ENCODE results near the gene NFIA. TPM values are rescaled to one million over a fixed set of nuclear protein-coding genes. Genes with fewer than 3 reads are reported as not detected.

The NFIA gene
- total and polyA plus RNA-seq, 2 of the 13 experiments (the other 11 are each of a cell fraction or from before 2014, with no cell fraction given): 14.7 to 28.5 TPM

DNA sequence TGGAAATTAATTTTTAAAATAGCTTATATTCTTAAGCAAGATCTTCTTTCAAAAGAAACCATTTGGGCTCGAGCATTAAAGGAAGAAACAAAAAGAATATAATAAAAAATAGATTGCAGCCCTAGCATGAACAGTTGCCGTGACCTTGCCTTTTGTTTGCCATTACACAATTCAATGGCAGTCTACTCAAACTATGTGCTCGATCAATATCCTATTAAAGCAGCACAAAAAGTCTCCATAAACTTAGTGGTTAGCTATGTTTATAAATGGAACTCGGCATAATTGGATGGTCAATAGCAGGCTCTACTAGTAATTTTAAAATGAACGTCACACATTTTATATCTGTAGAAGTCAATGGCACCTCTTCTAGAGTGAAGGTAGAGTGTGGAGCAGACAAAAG, 256.5 kb downstream of the NFIA start (continued):
- TF ChIP-seq ZBTB37 (CRISPR knock-in tag; IDR thresholded peaks at IDR 0.05) (no peak), ZNF496 (CRISPR knock-in tag; IDR thresholded peaks at IDR 0.05; ENCODE audit: insufficient replicate concordance) (no peak), NONO (IDR thresholded peaks at IDR 0.05) (no peak), NONO (CRISPR knock-in tag; conservative IDR thresholded peaks at IDR 0.05) (no peak), JUND (CRISPR knock-in tag; IDR thresholded peaks at IDR 0.05) (no peak), ZFYVE20 (CRISPR knock-in tag; IDR thresholded peaks at IDR 0.05; ENCODE audit: borderline replicate concordance, low read depth) (no peak), ZNF746 (CRISPR knock-in tag; IDR thresholded peaks at IDR 0.05) (no peak), ZNF564 (CRISPR knock-in tag; IDR thresholded peaks at IDR 0.05) (no peak), HMG20B (CRISPR knock-in tag; conservative IDR thresholded peaks at IDR 0.05) (0 out of 2 replicates have a peak, but pooled peaks have one; percentile 35), HMGA1 (CRISPR knock-in tag; conservative IDR thresholded peaks at IDR 0.05) (no peak), NFATC3 (CRISPR knock-in tag; IDR thresholded peaks at IDR 0.05) (no peak), TSC22D2 (CRISPR knock-in tag; IDR thresholded peaks at IDR 0.05; ENCODE audit: borderline replicate concordance) (no peak), SAFB2 (CRISPR knock-in tag; IDR thresholded peaks at IDR 0.05; ENCODE audit: borderline replicate concordance, low read depth) (no peak), CSRNP2 (CRISPR knock-in tag; conservative IDR thresholded peaks at IDR 0.05; ENCODE audit: low read depth) (no peak), ZC3H13 (CRISPR knock-in tag; IDR thresholded peaks at IDR 0.05) (no peak), E2F5 (CRISPR knock-in tag; conservative IDR thresholded peaks at IDR 0.05) (no peak), RBM22 (optimal IDR thresholded peaks at IDR 0.05; ENCODE audit: low read length) (no peak), ZNF430 (CRISPR knock-in tag; IDR thresholded peaks at IDR 0.05) (no peak), MIER3 (CRISPR knock-in tag; IDR thresholded peaks at IDR 0.05; ENCODE audit: borderline replicate concordance) (peak; percentile 70; the same call in 1 of the 2 replicates), FOXK2 (IDR thresholded peaks at IDR 0.05) (no peak), TBX2 (CRISPR knock-in tag; IDR thresholded peaks at IDR 0.05; ENCODE audit: borderline replicate concordance) (peak; percentile 32; the same call in 1 of the 2 replicates), PAX8 (CRISPR knock-in tag; IDR thresholded peaks at IDR 0.05; ENCODE audit: borderline replicate concordance) (no peak), NBN (conservative IDR thresholded peaks at IDR 0.05) (no peak), ZNF431 (CRISPR knock-in tag; IDR thresholded peaks at IDR 0.05; ENCODE audit: borderline replicate concordance, low read depth) (no peak)
- TF ChIP-seq, protein P1, sequence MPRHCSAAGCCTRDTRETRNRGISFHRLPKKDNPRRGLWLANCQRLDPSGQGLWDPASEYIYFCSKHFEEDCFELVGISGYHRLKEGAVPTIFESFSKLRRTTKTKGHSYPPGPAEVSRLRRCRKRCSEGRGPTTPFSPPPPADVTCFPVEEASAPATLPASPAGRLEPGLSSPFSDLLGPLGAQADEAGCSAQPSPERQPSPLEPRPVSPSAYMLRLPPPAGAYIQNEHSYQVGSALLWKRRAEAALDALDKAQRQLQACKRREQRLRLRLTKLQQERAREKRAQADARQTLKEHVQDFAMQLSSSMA (CRISPR knock-in tag; IDR thresholded peaks at IDR 0.05): no peak
- TF ChIP-seq, protein P2, sequence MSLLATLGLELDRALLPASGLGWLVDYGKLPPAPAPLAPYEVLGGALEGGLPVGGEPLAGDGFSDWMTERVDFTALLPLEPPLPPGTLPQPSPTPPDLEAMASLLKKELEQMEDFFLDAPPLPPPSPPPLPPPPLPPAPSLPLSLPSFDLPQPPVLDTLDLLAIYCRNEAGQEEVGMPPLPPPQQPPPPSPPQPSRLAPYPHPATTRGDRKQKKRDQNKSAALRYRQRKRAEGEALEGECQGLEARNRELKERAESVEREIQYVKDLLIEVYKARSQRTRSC (CRISPR knock-in tag; IDR thresholded peaks at IDR 0.05; ENCODE audit: low read depth): no peak
- TF ChIP-seq, protein P3, sequence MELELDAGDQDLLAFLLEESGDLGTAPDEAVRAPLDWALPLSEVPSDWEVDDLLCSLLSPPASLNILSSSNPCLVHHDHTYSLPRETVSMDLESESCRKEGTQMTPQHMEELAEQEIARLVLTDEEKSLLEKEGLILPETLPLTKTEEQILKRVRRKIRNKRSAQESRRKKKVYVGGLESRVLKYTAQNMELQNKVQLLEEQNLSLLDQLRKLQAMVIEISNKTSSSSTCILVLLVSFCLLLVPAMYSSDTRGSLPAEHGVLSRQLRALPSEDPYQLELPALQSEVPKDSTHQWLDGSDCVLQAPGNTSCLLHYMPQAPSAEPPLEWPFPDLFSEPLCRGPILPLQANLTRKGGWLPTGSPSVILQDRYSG (CRISPR knock-in tag; IDR thresholded peaks at IDR 0.05): no peak
